Measurements from ENCODE around the gene DDX50. TPM values are rescaled to one million over a fixed set of nuclear protein-coding genes. Genes with fewer than 3 reads are reported as not detected.
"Not testable (repeated sequence)": the region's sequence is repeated elsewhere in the genome, so short reads cannot be mapped to it uniquely, and the experiment has no call there.

The DDX50 gene
- total RNA-seq, 1 experiment from 2014 or later: 44.4 TPM

DNA sequence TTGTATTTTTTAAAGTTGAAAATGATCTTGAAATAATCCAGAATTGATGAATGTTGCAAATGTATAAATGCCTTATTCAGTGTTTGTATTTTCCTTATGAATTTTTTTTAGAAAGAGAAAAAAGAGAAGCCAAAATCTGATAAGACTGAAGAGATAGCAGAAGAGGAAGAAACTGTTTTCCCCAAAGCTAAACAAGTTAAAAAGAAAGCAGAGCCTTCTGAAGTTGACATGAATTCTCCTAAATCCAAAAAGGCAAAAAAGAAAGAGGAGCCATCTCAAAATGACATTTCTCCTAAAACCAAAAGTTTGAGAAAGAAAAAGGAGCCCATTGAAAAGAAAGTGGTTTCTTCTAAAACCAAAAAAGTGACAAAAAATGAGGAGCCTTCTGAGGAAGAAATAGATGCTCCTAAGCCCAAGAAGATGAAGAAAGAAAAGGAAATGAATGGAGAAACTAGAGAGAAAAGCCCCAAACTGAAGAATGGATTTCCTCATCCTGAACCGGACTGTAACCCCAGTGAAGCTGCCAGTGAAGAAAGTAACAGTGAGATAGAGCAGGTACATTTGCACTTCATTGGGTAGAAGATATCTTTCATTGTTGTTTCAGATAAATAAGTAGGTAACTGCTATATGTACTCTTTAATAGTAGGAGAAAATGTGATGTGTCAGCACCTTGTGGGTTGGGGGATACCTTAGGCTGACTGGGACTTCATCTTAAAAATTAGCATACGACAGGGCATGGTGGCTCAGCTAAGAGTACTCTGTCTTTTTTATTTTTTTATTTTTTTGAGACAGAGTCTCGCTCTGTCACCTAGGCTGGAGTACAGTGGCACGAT, 58.8 kb downstream of the DDX50 start:
- Mint-ChIP-seq H3K9me3 (ENCODE audit: low read depth, unreplicated experiment) (no peaks in the 10 kb centered on the region), H3K4me3 (ENCODE audit: low read depth, unreplicated experiment) (peak overlapping the region; percentile 49), H3K4me1 (ENCODE audit: low read depth, unreplicated experiment) (peaks cover 28% of the 10 kb centered on the region), H3K27me3 (ENCODE audit: unreplicated experiment) (no peaks in the 10 kb centered on the region), H3K27ac (ENCODE audit: unreplicated experiment) (peak overlapping the region; percentile 41), H3K36me3 (ENCODE audit: insufficient read depth, unreplicated experiment) (peaks cover 94% of the 10 kb centered on the region)
- CTCF ChIA-PET: no interaction called here
- TF ChIP-seq, protein P1, sequence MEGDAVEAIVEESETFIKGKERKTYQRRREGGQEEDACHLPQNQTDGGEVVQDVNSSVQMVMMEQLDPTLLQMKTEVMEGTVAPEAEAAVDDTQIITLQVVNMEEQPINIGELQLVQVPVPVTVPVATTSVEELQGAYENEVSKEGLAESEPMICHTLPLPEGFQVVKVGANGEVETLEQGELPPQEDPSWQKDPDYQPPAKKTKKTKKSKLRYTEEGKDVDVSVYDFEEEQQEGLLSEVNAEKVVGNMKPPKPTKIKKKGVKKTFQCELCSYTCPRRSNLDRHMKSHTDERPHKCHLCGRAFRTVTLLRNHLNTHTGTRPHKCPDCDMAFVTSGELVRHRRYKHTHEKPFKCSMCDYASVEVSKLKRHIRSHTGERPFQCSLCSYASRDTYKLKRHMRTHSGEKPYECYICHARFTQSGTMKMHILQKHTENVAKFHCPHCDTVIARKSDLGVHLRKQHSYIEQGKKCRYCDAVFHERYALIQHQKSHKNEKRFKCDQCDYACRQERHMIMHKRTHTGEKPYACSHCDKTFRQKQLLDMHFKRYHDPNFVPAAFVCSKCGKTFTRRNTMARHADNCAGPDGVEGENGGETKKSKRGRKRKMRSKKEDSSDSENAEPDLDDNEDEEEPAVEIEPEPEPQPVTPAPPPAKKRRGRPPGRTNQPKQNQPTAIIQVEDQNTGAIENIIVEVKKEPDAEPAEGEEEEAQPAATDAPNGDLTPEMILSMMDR (IDR thresholded peaks at IDR 0.05; ENCODE audit: unreplicated experiment): no peak
- TSS peak; percentile 0 for BruUV-seq (replicated peaks)
- intact Hi-C loops (cut with micrococcal nuclease; ENCODE audit: unreplicated experiment): no loop called here
- DNase-seq: no peak

DNA sequence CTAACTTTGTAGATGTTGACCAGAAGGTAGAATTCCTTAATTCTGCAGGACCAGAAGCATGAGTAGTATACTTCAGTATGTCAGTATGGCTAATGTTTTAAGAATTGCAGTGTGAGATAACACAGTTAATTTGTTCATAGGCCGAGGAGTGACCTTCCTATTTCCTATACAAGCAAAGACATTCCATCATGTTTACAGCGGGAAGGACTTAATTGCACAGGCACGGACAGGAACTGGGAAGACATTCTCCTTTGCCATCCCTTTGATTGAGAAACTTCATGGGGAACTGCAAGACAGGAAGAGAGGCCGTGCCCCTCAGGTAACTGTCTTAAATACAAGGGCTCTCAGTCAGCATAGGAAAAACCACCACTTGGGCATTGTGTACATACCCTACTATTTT, 62.0 kb downstream of the DDX50 start:
- Mint-ChIP-seq H3K27ac (ENCODE audit: unreplicated experiment) (no peak overlapping the region), H3K4me1 (ENCODE audit: low read depth, unreplicated experiment) (peaks cover 28% of the 10 kb centered on the region), H3K9me3 (ENCODE audit: low read depth, unreplicated experiment) (no peaks in the 10 kb centered on the region), H3K4me3 (ENCODE audit: low read depth, unreplicated experiment) (no peak overlapping the region), H3K36me3 (ENCODE audit: insufficient read depth, unreplicated experiment) (peaks cover 94% of the 10 kb centered on the region), H3K27me3 (ENCODE audit: unreplicated experiment) (no peaks in the 10 kb centered on the region)
- TF ChIP-seq, protein P1 (IDR thresholded peaks at IDR 0.05; ENCODE audit: unreplicated experiment): no peak
- CTCF ChIA-PET: no interaction called here
- DNase-seq: no peak
- intact Hi-C loops (cut with micrococcal nuclease; ENCODE audit: unreplicated experiment): no loop called here
- BruUV-seq (replicated peaks): no TSS peak

DNA sequence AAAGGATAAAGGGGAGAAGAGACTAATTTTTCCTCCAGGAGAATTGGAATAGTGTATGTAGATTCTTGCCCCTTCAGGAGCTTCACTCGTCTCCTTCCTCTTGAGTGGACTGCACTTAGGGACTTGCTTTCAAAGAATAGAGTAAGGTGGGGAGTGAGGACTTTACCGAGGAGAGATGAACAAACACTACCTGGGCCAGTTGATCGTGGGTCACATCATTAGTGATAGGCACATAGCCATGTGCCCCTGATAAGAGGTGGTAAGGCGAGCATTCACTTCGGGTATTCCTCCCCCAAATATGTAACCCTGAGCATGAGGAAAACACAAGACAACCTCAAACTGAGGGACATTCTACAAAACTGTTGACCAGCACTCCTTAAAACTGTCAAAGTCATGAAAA, 72.9 kb downstream of the DDX50 start:
- no TSS peak for BruUV-seq (replicated peaks)
- Mint-ChIP-seq H3K4me1 (ENCODE audit: low read depth, unreplicated experiment) (no peaks in the 10 kb centered on the region), H3K27me3 (ENCODE audit: unreplicated experiment) (no peaks in the 10 kb centered on the region), H3K36me3 (ENCODE audit: insufficient read depth, unreplicated experiment) (peaks cover 91% of the 10 kb centered on the region), H3K27ac (ENCODE audit: unreplicated experiment) (no peak overlapping the region), H3K9me3 (ENCODE audit: low read depth, unreplicated experiment) (no peaks in the 10 kb centered on the region), H3K4me3 (ENCODE audit: low read depth, unreplicated experiment) (no peak overlapping the region)
- DNase-seq: no peak
- intact Hi-C loops (cut with micrococcal nuclease; ENCODE audit: unreplicated experiment): no loop called here
- CTCF ChIA-PET: no interaction called here
- TF ChIP-seq, protein P1 (IDR thresholded peaks at IDR 0.05; ENCODE audit: unreplicated experiment): no peak

DNA sequence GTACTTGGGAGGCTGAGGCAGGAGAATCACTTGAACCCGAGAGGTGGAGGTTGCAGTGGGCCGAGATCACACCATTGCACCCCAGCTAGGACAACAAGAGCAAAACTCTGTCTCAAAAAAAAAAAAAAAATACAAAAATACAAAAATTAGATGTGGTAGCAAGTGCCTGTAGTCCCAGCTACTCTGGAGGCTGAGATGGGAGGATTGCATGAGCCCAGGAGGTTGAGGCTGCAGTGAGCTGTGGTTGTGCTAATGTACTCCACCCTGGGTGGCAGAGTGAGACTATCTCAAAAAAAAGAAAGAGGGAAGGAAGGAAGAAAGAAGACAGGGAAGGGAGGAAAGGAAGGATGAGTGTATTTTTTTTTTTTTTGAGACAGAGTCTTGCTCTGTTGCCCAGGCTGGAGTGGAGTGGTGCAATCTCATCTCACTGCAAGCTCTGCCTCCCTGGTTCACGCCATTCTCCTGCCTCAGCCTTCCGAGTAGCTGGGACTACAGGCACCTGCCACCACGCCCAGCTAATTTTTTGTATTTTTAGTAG, 74.9 kb downstream of the DDX50 start:
- peaks cover 84% of the 10 kb centered on the region for H3K36me3 Mint-ChIP-seq (ENCODE audit: insufficient read depth, unreplicated experiment)
- H3K9me3 Mint-ChIP-seq (ENCODE audit: low read depth, unreplicated experiment); CTCF ChIA-PET; intact Hi-C loops (cut with micrococcal nuclease; ENCODE audit: unreplicated experiment); DNase-seq; H3K4me3 Mint-ChIP-seq (ENCODE audit: low read depth, unreplicated experiment); H3K27ac Mint-ChIP-seq (ENCODE audit: unreplicated experiment); H3K4me1 Mint-ChIP-seq (ENCODE audit: low read depth, unreplicated experiment); BruUV-seq (replicated peaks); H3K27me3 Mint-ChIP-seq (ENCODE audit: unreplicated experiment): not testable (repeated sequence)

DNA sequence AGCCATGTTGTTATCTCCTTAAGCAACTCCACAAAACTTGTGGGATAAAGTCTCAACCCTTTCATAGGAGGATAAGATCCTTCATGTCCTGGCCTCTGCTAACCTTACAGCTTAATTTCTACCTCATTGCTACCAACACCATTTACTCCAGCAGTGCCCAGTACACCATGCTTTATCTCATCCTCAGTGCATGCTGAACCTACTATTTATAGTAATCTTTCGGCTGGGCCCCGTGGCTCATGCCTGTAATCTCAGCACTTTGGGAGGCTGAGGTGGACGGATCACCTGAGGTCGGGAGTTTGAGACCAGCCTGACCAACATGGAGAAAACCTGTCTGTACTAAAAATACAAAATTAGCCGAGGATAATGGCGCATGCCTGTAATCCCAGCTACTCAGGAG, 78.6 kb downstream of the DDX50 start:
- DNase-seq; H3K4me1 Mint-ChIP-seq (ENCODE audit: low read depth, unreplicated experiment); H3K9me3 Mint-ChIP-seq (ENCODE audit: low read depth, unreplicated experiment); intact Hi-C loops (cut with micrococcal nuclease; ENCODE audit: unreplicated experiment); H3K4me3 Mint-ChIP-seq (ENCODE audit: low read depth, unreplicated experiment); BruUV-seq (replicated peaks); H3K27ac Mint-ChIP-seq (ENCODE audit: unreplicated experiment); H3K27me3 Mint-ChIP-seq (ENCODE audit: unreplicated experiment); CTCF ChIA-PET: not testable (repeated sequence)
- H3K36me3 Mint-ChIP-seq (ENCODE audit: insufficient read depth, unreplicated experiment): peaks cover 65% of the 10 kb centered on the region
